Activated CD8-positive, alpha-beta memory T cell treated with anti-CD3 and anti-CD28 coated beads for 48 hours (primary cell): ENCODE measurements around the gene TXLNB.
"Not testable (repeated sequence)": the region's sequence is repeated elsewhere in the genome, so short reads cannot be mapped to it uniquely, and the experiment has no call there.

ENCODE experiments used
- DNase-seq, 3 experiments: peaks; one replicate each; pipeline ENCODE4 v3.0.0-alpha.2; 2020; ENCODE audit warnings: low read depth in 2 of 3, low spot score in 2 of 3

Gene TXLNB

GRCh38 chr6:139240161-139241010 lies 51.4 kb downstream of the TXLNB start:
- no peak for DNase-seq

GRCh38 chr6:139239064-139239463 lies 52.7 kb downstream of the TXLNB start:
- no peak for DNase-seq

- DNase-seq = no peak
Measured at GRCh38 chr6:139236105-139236504, 55.7 kb downstream of the TXLNB start.

- no peak for DNase-seq
Measured at GRCh38 chr6:139235661-139236060, 56.1 kb downstream of the TXLNB start.

GRCh38 chr6:139234193-139234592 lies 57.6 kb downstream of the TXLNB start:
- DNase-seq = not testable (repeated sequence)

- no peak for DNase-seq
Measured at GRCh38 chr6:139231206-139231605, 60.6 kb downstream of the TXLNB start.

- DNase-seq = no peak
Measured at GRCh38 chr6:139230391-139230840, 61.4 kb downstream of the TXLNB start.

GRCh38 chr6:139228387-139228786 lies 63.4 kb downstream of the TXLNB start:
- DNase-seq = not testable (repeated sequence)

GRCh38 chr6:139219746-139220145 lies 72.1 kb downstream of the TXLNB start:
- no peak for DNase-seq

GRCh38 chr6:139219271-139219729 lies 72.5 kb downstream of the TXLNB start:
- peak; percentile 13 to 33 (median 31) for DNase-seq

GRCh38 chr6:139212460-139212859 lies 79.3 kb downstream of the TXLNB start:
- DNase-seq = not testable (repeated sequence)

- not testable (repeated sequence) for DNase-seq
Measured at GRCh38 chr6:139210766-139211165, 81.0 kb downstream of the TXLNB start.

- no peak for DNase-seq
Measured at GRCh38 chr6:139205843-139206242, 86.0 kb downstream of the TXLNB start.

GRCh38 chr6:139204978-139205377 lies 86.8 kb downstream of the TXLNB start:
- DNase-seq = no peak

- no peak for DNase-seq
Measured at GRCh38 chr6:139201378-139201777, 90.4 kb downstream of the TXLNB start.

- no peak for DNase-seq
Measured at GRCh38 chr6:139198529-139199288, 93.1 kb downstream of the TXLNB start.

GRCh38 chr6:139194740-139195139 lies 97.1 kb downstream of the TXLNB start:
- no peak for DNase-seq
